GM12878 (cell line): ENCODE results near the gene HUNK. TPM values are rescaled to one million over a fixed set of nuclear protein-coding genes. Genes with fewer than 3 reads are reported as not detected.

Experiments
- ATAC-seq: fragments of 200-7000 bp; cut with Tn5 transposase; 3 replicates; pipeline ENCODE4 v1.9.1; 2020; ENCODE audit warnings: mild to moderate bottlenecking, moderate library complexity
- BruUV-seq: library from RNA; stranded (reverse); fragments of 400-500 nt; replicated peaks from 2 replicates; lab custom pipeline; 2021; lab: Mats Ljungman, UMichigan
- CTCF ChIA-PET: fragments of 300-600 bp; sonication (Branson Sonifier 250); formaldehyde crosslinking; extraction: SDS; loops from one replicate; lab custom pipeline; 2021; ENCODE audit warnings: inconsistent platforms; lab: Yijun Ruan, JAX
- POLR2A ChIA-PET: fragments of 350-600 bp; formaldehyde crosslinking; extraction: SDS; loops from one replicate; lab custom pipeline; 2021; ENCODE audit warnings: inconsistent platforms; lab: Charles Lee
- RAD21 ChIA-PET: fragments of 300-600 bp; sonication (Branson Sonifier 250); formaldehyde crosslinking; loops from one replicate; lab custom pipeline; 2023; ENCODE audit warnings: antibody characterized with exemption; ENCODE audit not compliant: unreplicated experiment; lab: Charles Lee
- SMC1A ChIA-PET: fragments of 300-600 bp; sonication (Branson Sonifier 250); formaldehyde crosslinking; loops from one replicate; lab custom pipeline; 2023; ENCODE audit not compliant: unreplicated experiment, uncharacterized antibody; lab: Charles Lee
- DNase-seq: peaks from one replicate; pipeline ENCODE4 v3.0.0-alpha.2; 2011; ENCODE audit warnings: low read depth, low spot score
- FAIRE-seq: peaks from 3 replicates; lab custom pipeline; 2011; peaks lifted over from hg19 to GRCh38; lab: Jason Lieb, UNC
- H2AFZ ChIP-seq: 2 replicates; pipeline ENCODE4 v1.6.0; 2011; ENCODE audit warnings: low read depth, low read length, control low read depth; ENCODE audit not compliant: control insufficient read depth
- H3K27ac ChIP-seq: 2 replicates; pipeline ENCODE4 v1.5.1; 2011; ENCODE audit warnings: control low read depth; ENCODE audit not compliant: control insufficient read depth, insufficient read depth
- H3K27me3 ChIP-seq, 2 experiments: replicated peaks in 1 of 2; 2 replicates each; pipeline versions ENCODE4 v1.6.0 to v1.6.1; 2011; ENCODE audit warnings: low read length in 1 of 2; ENCODE audit not compliant: control insufficient read depth in 2 of 2, insufficient read depth in 2 of 2
- H3K36me3 ChIP-seq, 2 experiments: 2 replicates each; pipeline ENCODE4 v1.5.1; 2011; ENCODE audit warnings: low read length in 1 of 2; ENCODE audit not compliant: control insufficient read depth in 2 of 2, insufficient read depth in 2 of 2
- H3K4me1 ChIP-seq: 2 replicates; pipeline ENCODE4 v1.6.1; 2011; ENCODE audit warnings: mild to moderate bottlenecking, low read length, moderate library complexity, mixed read lengths; ENCODE audit not compliant: control insufficient read depth, insufficient read depth
- H3K4me2 ChIP-seq: 2 replicates; pipeline ENCODE4 v1.6.0; 2011; ENCODE audit warnings: control low read depth; ENCODE audit not compliant: control insufficient read depth, insufficient read depth
- H3K4me3 ChIP-seq: fragments of 200-600 bp; sonication (generic); 2 replicates; pipeline ENCODE4 v1.5.1; 2016
- H3K79me2 ChIP-seq: 2 replicates; pipeline ENCODE4 v1.6.0; 2011; ENCODE audit warnings: low read length; ENCODE audit not compliant: control insufficient read depth, insufficient read depth
- H3K9ac ChIP-seq: 2 replicates; pipeline ENCODE4 v1.8.0; 2011; ENCODE audit warnings: low read length, control low read depth, mixed read lengths; ENCODE audit not compliant: control insufficient read depth, insufficient read depth
- H3K9me3 ChIP-seq: replicated peaks from 3 replicates; pipeline ENCODE4 v1.5.1; 2011; ENCODE audit warnings: mild to moderate bottlenecking, low read length; ENCODE audit not compliant: control insufficient read depth, insufficient read depth
- H4K20me1 ChIP-seq: 2 replicates; pipeline ENCODE4 v1.6.0; 2011; ENCODE audit not compliant: control insufficient read depth, insufficient read depth
- HDAC6 ChIP-seq: fragments of 200-600 bp; sonication (generic); IDR thresholded peaks from one replicate; pipeline ENCODE4 v1.8.0; 2017; ENCODE audit warnings: antibody characterized with exemption; ENCODE audit not compliant: unreplicated experiment
- KLF5 ChIP-seq: fragments of 450-650 bp; IDR thresholded peaks from 2 replicates; pipeline ENCODE4 v1.6.1; 2014; ENCODE audit warnings: mild to moderate bottlenecking; ENCODE audit not compliant: partially characterized antibody
- NR2C1 ChIP-seq: fragments of 450-650 bp; IDR thresholded peaks from 2 replicates; pipeline ENCODE4 v1.6.1; 2017; ENCODE audit warnings: antibody characterized with exemption, mild to moderate bottlenecking, moderate library complexity
- NRF1 ChIP-seq: conservative IDR thresholded peaks from 2 replicates; pipeline ENCODE4 v1.6.1; 2011; ENCODE audit warnings: mild to moderate bottlenecking, low read depth, low read length, improper control_type of control experiment
- PRDM15 ChIP-seq: fragments of 450-650 bp; formaldehyde crosslinking; IDR thresholded peaks from 2 replicates; pipeline ENCODE4 v1.4.0; 2020; ENCODE audit warnings: mild to moderate bottlenecking, moderate library complexity
- SREBF1 ChIP-seq: IDR thresholded peaks from 2 replicates; pipeline ENCODE4 v1.6.1; 2012; ENCODE audit warnings: mild to moderate bottlenecking, low read length
- TBL1XR1 ChIP-seq: IDR thresholded peaks from 2 replicates; pipeline ENCODE4 v1.6.1; 2012; ENCODE audit warnings: low read depth, low read length, improper control_type of control experiment
- WGBS: methylation state at CpG from one replicate; pipeline ENCODE4 v1.1.6; 2016; ENCODE audit warnings: low lambda C conversion rate; ENCODE audit not compliant: insufficient replicate concordance, insufficient coverage; ENCODE audit errors: missing lambda C conversion rate; 5-methylcytosine and 5-hydroxymethylcytosine counted together
- in situ Hi-C: fragments of 300-500 bp; cut with MboI; formaldehyde crosslinking; loops from 9 replicates; pipeline ENCODE4 v1.14.3; 2018; ENCODE audit warnings: mixed read lengths
- intact Hi-C: fragments of 100-400 bp; cut with micrococcal nuclease; formaldehyde crosslinking; loops from one replicate; pipeline ENCODE4 v1.14.2; 2022; ENCODE audit not compliant: unreplicated experiment
- polyA plus RNA-seq, 11 experiments: library from polyadenylated mRNA; depleted of rRNA in 4 of 11; unstranded in 6 of 11; stranded (reverse) in 5 of 11; fragments of >200 nt; fragmentation: Nextera tagmentation in 4 of 11; fragmentation: Illumina TruSeq in 1 of 11; extraction: Ambion mirVana in 4 of 11; extraction: Trizol in 1 of 11; gene quantifications; 1 replicate in 1 of 11; 2 replicates in 10 of 11; pipeline versions ENCODE4 v1.2.1 to v1.2.3, GENCODE V29; 2011 to 2016; ENCODE audit warnings: inconsistent platforms in 2 of 11, missing spikeins in 2 of 11, low read depth in 1 of 11
- total RNA-seq, 4 experiments: library from RNA; depleted of rRNA in 3 of 4; stranded (reverse); fragments of >200 nt in 3 of 4; fragmentation: Illumina TruSeq in 1 of 4; extraction: Trizol in 1 of 4; gene quantifications; 2 replicates each; pipeline versions ENCODE4 v1.2.1 to v1.2.3, GENCODE V29; 2013 to 2021

The HUNK gene
- total and polyA plus RNA-seq, 10 of the 15 experiments (the other 5 are each of a cell fraction or from before 2014, with no cell fraction given) = under 0.01 to 0.14 (median 0.03) TPM; not detected in 7

- RAD21 ChIA-PET = no interaction called here
- BruUV-seq = no TSS peak
- Histone ChIP-seq H3K27ac (no peak overlapping the region), H3K4me2 (no peak overlapping the region), H3K4me1 (no peaks in the 10 kb centered on the region), H4K20me1 (no peaks in the 10 kb centered on the region), H3K36me3 (no peaks in the 10 kb centered on the region), H3K9me3 (no peaks in the 10 kb centered on the region), H3K9ac (no peak overlapping the region), H3K27me3 (no peaks in the 10 kb centered on the region), H3K4me3 (no peak overlapping the region), H2AFZ (no peak overlapping the region)
- no peak for ATAC-seq
- no peak for DNase-seq
- intact Hi-C loops = no loop called here
- in situ Hi-C loops = no loop called here
- 21% methylated on average over 7 of the region's 7 CpGs for WGBS
- SMC1A ChIA-PET = no interaction called here
- POLR2A ChIA-PET = no interaction called here
- CTCF ChIA-PET = no interaction called here
- FAIRE-seq = no peak
- TF ChIP-seq NRF1 = no peak
- TF ChIP-seq, all 136 proteins: peak for 0
- H3K79me2 ChIP-seq = no peaks in the 10 kb centered on the region
These were observed 23.2 kb downstream of the HUNK start for GRCh38 chr21:31896019-31896418.

- WGBS = 69% methylated on average over 3 of the region's 3 CpGs
- H3K27ac ChIP-seq = no peak overlapping the region
- intact Hi-C loops (no loop called here), in situ Hi-C loops (no loop called here)
- no peaks in the 10 kb centered on the region for H3K9me3 ChIP-seq
- ATAC-seq (no peak), DNase-seq (no peak), FAIRE-seq (no peak)
- ChIA-PET SMC1A (no interaction called here), POLR2A (no interaction called here), CTCF (no interaction called here), RAD21 (no interaction called here)
- no peak overlapping the region for H3K4me2 ChIP-seq
- H4K20me1 ChIP-seq = no peaks in the 10 kb centered on the region
- H3K4me3 ChIP-seq = no peak overlapping the region
- no TSS peak for BruUV-seq
- H3K27me3 ChIP-seq = no peaks in the 10 kb centered on the region
- H3K36me3 ChIP-seq = no peaks in the 10 kb centered on the region
- H3K9ac ChIP-seq = no peak overlapping the region
- H3K4me1 ChIP-seq = no peaks in the 10 kb centered on the region
- TF ChIP-seq NR2C1 (no peak), SREBF1 (no peak), PRDM15 (CRISPR knock-in tag) (no peak), TBL1XR1 (no peak), KLF5 (no peak), HDAC6 (no peak)
- no peaks in the 10 kb centered on the region for H3K79me2 ChIP-seq
- H2AFZ ChIP-seq = no peak overlapping the region
These were observed 24.5 kb downstream of the HUNK start for GRCh38 chr21:31897311-31897710.
